Measurements from ENCODE around the gene POU3F2. TPM values are rescaled to one million over a fixed set of nuclear protein-coding genes. Genes with fewer than 3 reads are reported as not detected.
A peak's percentile ranks its signal among the peaks of the same experiment; 100 is the strongest.

Gene POU3F2
- total RNA-seq, 2 experiments from 2014 or later: not detected

DNA sequence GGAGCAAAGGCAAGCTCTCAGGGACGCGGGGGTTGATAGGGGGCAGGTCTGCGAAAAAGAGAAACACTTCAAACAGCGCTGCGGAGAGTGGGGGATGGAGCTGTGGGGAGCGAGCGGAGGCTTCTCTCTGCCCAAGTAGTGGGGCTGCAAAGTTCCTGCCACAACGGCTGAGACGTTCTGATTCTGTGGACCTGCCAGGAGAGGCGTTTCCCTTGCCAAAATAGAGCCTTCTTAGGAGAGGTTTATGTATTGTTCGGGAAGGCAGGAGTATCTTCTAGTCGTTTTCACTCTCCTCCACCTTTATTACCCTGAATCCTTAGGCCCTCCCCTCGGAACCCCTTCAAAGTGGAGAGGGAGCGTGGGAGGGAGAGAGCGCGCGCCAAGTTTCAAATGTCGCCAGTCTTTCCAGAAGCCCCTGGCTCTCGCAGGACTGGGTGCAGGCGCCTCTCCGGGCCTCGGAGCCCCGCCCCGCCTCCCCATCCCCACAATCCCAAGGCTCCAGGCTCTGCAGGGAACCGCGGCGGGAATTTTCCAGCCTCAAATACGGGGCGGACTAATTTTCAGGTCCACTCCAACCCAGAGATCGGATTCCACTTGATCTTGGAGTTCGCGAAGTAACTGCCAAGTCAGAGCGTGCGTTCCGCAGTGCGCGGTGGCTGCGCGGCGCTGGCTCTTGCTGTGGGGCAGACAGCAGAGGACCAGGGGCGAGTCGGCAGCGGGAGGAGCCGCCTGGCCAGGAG, 10.0 kb upstream of the POU3F2 start:
- Mint-ChIP-seq H3K27ac (no peak overlapping the region), H3K27me3 (peaks cover 77% of the 10 kb centered on the region), H3K36me3 (ENCODE audit: low read depth) (peaks cover 4% of the 10 kb centered on the region), H3K4me3 (peak overlapping the region; percentile 38), H3K9me3 (no peaks in the 10 kb centered on the region), H3K4me1 (peaks cover 15% of the 10 kb centered on the region)
- POLR2A ChIA-PET: no interaction called here
- CTCF ChIA-PET: no interaction called here
- DNase-seq: no peak

DNA sequence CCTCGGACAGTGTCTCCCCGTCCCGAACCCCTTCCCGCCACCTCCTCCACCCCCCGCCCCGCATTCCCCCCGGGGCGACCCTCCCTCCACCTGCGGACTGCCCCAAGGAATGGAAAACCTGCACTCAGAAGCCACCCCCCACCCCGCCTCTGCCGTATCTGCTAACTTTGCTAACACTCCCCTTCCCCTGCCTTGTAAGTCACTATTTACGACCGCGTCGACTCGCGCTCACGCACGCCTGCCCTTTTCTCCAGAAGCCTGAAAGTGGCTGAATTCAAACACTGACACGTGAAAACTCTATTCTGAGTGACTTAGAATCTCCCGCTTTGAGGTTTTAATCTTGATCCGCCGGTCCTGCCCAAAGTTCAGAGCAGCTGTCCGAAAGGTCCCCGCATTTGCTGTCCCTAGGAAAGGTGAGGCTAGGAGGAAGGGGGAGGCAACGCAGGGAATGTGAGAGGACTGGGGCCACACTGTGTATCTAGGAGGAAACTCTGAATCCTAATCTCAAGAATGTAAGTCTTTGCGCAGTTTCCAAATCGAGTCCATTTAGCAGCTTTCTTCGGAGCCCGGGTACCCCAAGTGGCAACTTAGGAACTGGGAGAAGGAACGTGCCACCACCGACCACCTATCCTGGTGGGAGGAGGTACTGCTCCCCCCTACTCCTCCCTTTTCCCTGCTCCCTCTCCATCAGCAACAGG, 9.3 kb upstream of the POU3F2 start:
- H3K4me1 Mint-ChIP-seq: peaks cover 15% of the 10 kb centered on the region
- no peak for DNase-seq
- H3K4me3 Mint-ChIP-seq: peak overlapping the region; percentile 28
- H3K9me3 Mint-ChIP-seq: no peaks in the 10 kb centered on the region
- H3K27ac Mint-ChIP-seq: no peak overlapping the region
- peaks cover 82% of the 10 kb centered on the region for H3K27me3 Mint-ChIP-seq
- peaks cover 4% of the 10 kb centered on the region for H3K36me3 Mint-ChIP-seq (ENCODE audit: low read depth)
- CTCF ChIA-PET: no interaction called here
- POLR2A ChIA-PET: no interaction called here

DNA sequence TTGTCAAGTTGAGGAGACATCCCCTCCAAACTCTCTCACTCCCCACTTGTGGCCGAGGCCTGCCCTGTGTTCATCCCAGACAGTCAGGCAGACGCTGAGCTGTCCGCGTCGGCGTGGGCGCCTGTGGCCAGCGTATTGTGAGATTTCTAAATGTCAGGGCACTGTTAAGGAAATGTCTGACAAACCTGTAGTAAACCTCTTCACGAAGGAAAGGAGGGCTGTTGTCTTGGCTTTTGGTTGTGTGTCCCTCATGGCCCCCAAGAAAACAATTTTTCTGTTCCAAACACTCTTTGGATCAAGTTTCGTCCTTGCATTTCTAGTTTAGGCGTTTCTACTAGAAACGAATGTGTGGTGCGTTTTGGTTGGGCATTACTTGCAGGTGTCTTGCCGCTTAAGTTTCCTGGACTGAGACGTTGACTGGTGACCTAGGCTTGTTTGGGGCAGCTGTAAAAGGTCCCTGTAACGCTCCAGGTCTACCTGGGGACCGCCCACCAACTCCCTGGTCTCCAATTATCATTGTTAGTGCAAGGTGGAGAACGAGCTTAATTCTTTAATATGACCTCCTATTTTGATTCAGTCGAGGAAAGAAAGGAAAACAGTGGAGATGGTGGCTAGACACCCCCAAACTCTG, 8.7 kb upstream of the POU3F2 start:
- ChIA-PET CTCF (interaction anchor here (0.6 kb wide), 1 partner anchor 1596 kb away, joined by 3 read pairs; no protein-coding TSS in a partner anchor), POLR2A (no interaction called here)
- H3K4me3 Mint-ChIP-seq: no peak overlapping the region

DNA sequence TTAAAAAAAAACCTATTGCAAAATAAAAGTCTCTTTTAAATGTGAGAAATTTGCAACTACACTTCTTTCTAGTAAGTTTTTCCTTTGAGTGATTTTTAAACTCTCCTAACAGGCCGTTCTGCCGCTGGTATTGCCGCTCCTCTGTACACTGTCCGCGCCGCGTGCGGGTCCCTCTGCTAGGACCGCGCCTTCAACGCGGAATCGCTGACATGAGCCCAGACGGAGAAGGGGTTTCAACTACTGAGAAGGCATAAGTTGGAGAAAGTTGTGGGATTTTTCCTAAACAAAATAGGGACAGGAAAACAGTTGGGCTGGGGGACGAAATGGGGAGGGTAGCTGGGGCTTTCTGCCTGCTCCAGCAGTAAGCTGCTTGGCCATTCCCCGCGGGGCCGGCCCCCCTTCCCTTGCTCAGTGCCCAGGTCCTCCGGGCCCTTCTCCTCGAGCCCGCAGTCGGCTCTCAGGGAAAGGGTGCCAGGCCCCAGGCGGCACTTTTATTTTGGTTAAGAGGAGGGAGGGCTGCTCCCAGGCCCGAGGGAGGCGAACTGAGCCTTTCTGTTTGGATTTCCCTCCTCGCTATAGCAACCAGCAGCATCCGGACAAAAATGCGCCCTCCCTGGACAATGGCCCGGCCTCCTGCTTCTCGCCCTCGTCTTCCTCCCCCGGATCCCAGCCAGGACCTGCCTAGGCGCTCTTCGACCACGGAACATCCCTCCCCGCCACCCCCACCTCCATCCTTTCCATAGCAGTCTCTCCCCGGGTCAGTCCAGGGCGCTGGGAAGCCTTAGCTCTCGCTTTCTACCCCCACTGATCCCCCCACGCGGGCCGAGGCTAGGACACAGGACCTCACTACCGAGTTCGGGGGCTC, 6.8 kb upstream of the POU3F2 start:
- ChIA-PET CTCF (no interaction called here), POLR2A (interaction anchor here (1.2 kb wide), 1 partner anchor 17 kb away, joined by 3 read pairs; no protein-coding TSS in a partner anchor)
- H3K36me3 Mint-ChIP-seq (ENCODE audit: low read depth): peaks cover 8% of the 10 kb centered on the region
- no peak for DNase-seq
- peaks cover 84% of the 10 kb centered on the region for H3K27me3 Mint-ChIP-seq
- no peaks in the 10 kb centered on the region for H3K9me3 Mint-ChIP-seq
- no peak overlapping the region for H3K4me3 Mint-ChIP-seq
- H3K4me1 Mint-ChIP-seq: peaks cover 28% of the 10 kb centered on the region
- no peak overlapping the region for H3K27ac Mint-ChIP-seq

More for the DNA sequence above, 8.7 kb upstream of the POU3F2 start:
- peaks cover 4% of the 10 kb centered on the region for H3K36me3 Mint-ChIP-seq (ENCODE audit: low read depth)
- no peaks in the 10 kb centered on the region for H3K9me3 Mint-ChIP-seq
- no peak overlapping the region for H3K27ac Mint-ChIP-seq
- peaks cover 16% of the 10 kb centered on the region for H3K4me1 Mint-ChIP-seq
- DNase-seq: no peak
- H3K27me3 Mint-ChIP-seq: peaks cover 85% of the 10 kb centered on the region

DNA sequence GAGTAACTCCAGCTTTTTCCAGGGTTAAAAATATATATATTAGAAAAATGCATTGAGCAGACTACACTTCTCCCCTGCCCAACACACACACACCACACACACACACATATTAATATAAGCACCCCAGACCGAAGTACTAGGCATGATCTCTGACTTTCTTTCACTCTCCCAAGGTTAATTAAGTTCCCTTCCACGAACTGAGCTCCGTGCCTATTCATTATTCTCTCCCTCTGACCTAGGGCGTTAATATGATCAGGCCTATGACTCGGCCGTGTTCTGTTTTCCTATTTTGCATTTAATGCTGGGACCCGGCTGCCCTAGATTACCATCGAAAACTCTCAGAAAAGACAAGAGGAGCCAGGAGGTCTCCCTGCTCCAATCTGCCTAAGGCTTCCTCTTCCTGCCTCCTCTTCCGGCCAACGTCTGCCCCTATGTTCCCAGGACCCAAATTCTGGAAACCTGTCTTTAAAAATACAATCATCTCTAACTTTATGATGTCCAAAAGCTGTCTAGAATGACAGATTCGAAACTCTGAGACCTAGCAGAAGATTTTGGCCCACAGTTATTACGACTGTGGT, 6.1 kb upstream of the POU3F2 start:
- ChIA-PET CTCF (no interaction called here), POLR2A (interaction anchor here (0.6 to 1.5 kb wide), 3 partner anchors 10 to 16 kb away, joined by 3 to 4 read pairs (median 3); no protein-coding TSS in a partner anchor)
- Mint-ChIP-seq H3K4me1 (peaks cover 35% of the 10 kb centered on the region), H3K9me3 (no peaks in the 10 kb centered on the region), H3K27ac (no peak overlapping the region), H3K27me3 (peaks cover 89% of the 10 kb centered on the region), H3K4me3 (no peak overlapping the region), H3K36me3 (ENCODE audit: low read depth) (peaks cover 12% of the 10 kb centered on the region)
- DNase-seq: no peak

DNA sequence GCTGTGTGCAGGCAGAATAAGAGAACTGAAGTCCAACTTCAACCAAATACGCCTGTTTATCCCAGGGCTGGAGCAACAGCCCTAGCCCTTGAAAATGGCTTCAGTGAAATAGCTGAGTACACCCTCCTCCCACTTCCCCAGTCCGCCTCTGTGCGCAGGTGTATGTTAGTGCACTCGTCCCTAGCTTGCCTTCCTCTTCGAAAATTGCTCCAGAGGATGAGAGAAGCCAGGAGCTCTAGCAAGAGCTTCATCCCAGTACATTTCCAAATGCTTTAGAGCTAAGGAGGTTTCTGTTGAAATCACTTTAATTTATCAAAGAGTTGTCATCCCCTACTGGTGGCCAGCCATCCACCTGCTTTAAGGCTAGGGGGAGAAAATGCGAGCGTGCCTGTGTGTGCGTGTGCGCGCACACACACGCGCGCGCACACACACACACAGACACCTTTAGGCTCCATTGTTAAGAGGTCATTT, 5.4 kb upstream of the POU3F2 start:
- Mint-ChIP-seq H3K4me3 (no peak overlapping the region), H3K36me3 (ENCODE audit: low read depth) (peaks cover 9% of the 10 kb centered on the region), H3K9me3 (no peaks in the 10 kb centered on the region), H3K27ac (no peak overlapping the region), H3K27me3 (peaks cover 89% of the 10 kb centered on the region), H3K4me1 (peaks cover 35% of the 10 kb centered on the region)
- DNase-seq: no peak
- ChIA-PET POLR2A (interaction anchor here (1.5 kb wide), 1 partner anchor 9 kb away, joined by 4 read pairs; no protein-coding TSS in a partner anchor), CTCF (no interaction called here)

DNA sequence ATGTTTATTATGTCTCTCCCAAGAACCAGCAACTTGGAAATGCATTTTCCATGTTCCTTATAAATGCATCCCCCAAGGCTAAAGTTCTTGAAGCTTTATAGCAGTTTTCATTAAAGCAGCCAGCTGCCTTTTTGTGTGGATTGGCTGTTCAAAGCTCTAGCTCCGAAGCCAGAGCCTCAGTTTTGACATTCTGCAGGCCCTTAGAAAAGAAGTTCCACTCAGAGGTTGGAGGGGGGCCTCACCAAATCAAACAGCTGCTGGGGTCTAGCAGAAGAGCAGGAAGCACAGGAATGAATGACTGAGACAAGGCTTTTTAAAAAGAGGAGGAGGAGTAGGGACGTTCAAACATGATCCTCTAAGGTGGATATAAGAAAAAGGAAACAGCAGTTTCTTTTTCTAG, 4.2 kb upstream of the POU3F2 start:
- H3K4me3 Mint-ChIP-seq: no peak overlapping the region
- CTCF ChIA-PET: interaction anchor here (0.7 kb wide), 1 partner anchor 1946 kb away, joined by 7 read pairs; no protein-coding TSS in a partner anchor
- H3K27ac Mint-ChIP-seq: no peak overlapping the region
- no peak for DNase-seq
- H3K4me1 Mint-ChIP-seq: peaks cover 35% of the 10 kb centered on the region
- H3K9me3 Mint-ChIP-seq: no peaks in the 10 kb centered on the region
- peaks cover 87% of the 10 kb centered on the region for H3K27me3 Mint-ChIP-seq
- peaks cover 9% of the 10 kb centered on the region for H3K36me3 Mint-ChIP-seq (ENCODE audit: low read depth)
- POLR2A ChIA-PET: interaction anchor here (1.5 kb wide), 1 partner anchor 8 kb away, joined by 4 read pairs; no protein-coding TSS in a partner anchor

DNA sequence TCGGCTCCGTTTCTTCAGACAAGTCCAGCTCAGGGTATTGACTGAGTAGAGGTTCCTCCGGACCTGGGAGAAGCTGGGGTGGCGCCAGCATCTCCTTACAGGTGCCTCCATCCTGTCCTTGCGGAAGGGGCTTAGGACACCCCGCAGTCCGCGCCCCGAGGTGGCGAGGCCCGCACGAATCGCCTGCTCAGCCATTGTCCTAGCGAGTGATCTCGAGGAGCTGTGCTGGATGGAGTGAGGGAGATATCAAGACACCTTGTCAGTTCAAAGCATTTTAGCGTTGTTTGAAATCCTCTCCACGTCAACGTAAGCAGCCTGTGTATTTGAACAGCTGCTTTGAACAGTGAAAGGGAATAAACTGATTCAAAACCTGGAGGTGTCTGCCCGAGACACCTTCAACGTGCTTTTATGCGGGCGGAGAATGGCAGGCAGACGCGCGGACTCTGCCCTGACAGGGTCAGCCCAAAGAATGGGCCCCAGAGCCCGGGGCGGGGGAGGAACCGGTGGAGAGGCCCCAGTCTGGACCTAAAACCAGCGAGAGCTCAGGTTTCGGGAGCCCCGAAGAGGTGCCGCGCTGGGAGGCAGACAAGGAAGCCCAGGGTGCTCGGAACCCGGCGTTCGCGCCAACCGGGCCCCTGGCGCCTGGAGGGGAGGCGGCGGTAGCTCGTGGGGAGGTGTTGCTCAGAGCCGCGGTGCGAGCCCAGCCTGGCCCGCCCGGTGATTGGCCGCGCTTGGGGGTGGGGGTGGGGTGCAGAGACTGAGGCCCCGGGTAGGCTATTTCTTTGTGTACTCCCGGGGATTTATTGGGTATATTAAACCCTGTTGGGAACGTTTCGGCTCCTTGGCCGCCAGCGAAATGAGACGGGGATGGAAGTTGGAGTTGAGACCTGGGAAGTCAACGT, 3.1 kb upstream of the POU3F2 start:
- H3K9me3 Mint-ChIP-seq: no peaks in the 10 kb centered on the region
- ChIA-PET CTCF (interaction anchor here (1.2 kb wide), 1 partner anchor 10 kb away, joined by 3 read pairs; no protein-coding TSS in a partner anchor), POLR2A (no interaction called here)
- peak overlapping the region; percentile 35 for H3K4me3 Mint-ChIP-seq
- H3K27me3 Mint-ChIP-seq: peaks cover 85% of the 10 kb centered on the region
- H3K36me3 Mint-ChIP-seq (ENCODE audit: low read depth): peaks cover 9% of the 10 kb centered on the region
- peak overlapping the region; percentile 52 for H3K27ac Mint-ChIP-seq
- no peak for DNase-seq
- peaks cover 39% of the 10 kb centered on the region for H3K4me1 Mint-ChIP-seq

DNA sequence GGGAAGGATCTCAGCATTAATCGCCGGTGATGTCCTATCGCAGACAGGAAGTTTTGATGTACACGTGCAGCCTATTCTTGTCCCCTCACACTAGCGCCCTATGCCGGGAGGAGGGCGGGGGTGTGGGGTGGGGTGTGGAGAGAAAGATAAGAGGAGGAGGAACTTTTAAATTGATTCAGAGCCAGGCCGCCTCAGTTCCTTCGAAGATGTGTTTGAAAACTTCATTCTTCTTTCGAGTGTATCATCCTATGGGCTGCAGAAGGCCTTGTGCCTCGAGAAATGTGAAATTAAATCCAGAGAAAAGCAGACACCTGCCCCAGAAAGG, 2.5 kb upstream of the POU3F2 start:
- DNase-seq: no peak
- Mint-ChIP-seq H3K4me3 (no peak overlapping the region), H3K9me3 (no peaks in the 10 kb centered on the region), H3K4me1 (peaks cover 40% of the 10 kb centered on the region), H3K27me3 (peaks cover 84% of the 10 kb centered on the region), H3K36me3 (ENCODE audit: low read depth) (peaks cover 9% of the 10 kb centered on the region), H3K27ac (peak overlapping the region; percentile 52)
- ChIA-PET CTCF (no interaction called here), POLR2A (no interaction called here)

DNA sequence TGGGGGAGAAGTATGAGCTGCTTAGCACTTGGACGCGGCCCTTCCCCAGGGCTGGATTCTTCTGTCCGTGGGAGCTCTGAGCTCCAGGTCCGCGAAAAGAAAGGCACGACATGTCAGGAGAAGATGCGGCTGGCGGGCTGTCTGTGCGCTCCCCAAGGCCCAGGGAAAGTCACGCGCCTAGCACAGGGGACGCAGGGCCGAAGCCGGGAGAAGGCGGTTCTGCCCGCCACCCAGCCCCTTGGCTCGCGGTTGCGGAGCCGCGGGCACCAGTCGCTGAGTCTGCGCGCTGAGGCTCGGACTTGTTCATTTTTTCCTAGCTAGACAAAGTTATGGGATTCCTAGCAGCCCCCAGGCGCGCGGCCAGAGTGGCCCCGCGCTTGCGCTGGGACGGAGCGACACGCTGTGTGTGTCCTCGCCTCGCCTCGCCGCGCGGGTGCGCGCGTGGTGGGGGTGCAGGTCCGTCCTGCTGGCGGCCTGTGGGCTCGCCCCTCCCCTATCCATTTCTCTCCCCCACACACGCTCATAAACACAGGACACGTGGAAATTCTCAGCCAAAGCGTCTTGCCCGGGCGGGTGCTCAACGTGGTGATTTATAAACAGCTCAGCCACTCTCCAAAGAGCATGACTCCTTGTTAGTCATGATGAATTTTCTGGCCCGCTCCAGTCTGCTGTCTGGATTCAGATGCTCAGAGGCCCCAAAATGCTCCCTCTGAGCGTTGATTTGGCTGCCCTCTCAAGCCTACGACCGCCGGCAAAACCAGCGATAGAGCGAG, 1.9 kb upstream of the POU3F2 start:
- peaks cover 9% of the 10 kb centered on the region for H3K36me3 Mint-ChIP-seq (ENCODE audit: low read depth)
- ChIA-PET POLR2A (interaction anchor here (0.9 kb wide), 1 partner anchor 115 kb away, joined by 4 read pairs; no protein-coding TSS in a partner anchor), CTCF (no interaction called here)
- no peaks in the 10 kb centered on the region for H3K9me3 Mint-ChIP-seq
- no peak for DNase-seq
- H3K27me3 Mint-ChIP-seq: peaks cover 84% of the 10 kb centered on the region
- H3K27ac Mint-ChIP-seq: peak overlapping the region; percentile 27
- peaks cover 39% of the 10 kb centered on the region for H3K4me1 Mint-ChIP-seq
- peak overlapping the region; percentile 73 for H3K4me3 Mint-ChIP-seq

DNA sequence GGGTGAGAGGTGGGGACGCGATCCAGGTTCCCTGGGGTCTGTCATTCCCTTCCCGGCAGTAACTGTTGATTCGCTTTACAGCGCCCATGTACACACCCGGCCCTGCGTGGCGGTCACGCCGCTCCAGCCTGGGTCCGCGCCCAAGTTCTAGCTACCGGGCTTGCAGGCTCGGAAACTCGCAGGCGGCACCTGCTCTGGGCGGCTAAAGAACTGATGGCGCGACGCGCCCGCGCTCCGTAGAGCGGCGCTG, 1.4 kb upstream of the POU3F2 start:
- ChIA-PET CTCF (no interaction called here), POLR2A (interaction anchor here (0.9 kb wide), 1 partner anchor 114 kb away, joined by 4 read pairs; no protein-coding TSS in a partner anchor)
- DNase-seq: no peak
- Mint-ChIP-seq H3K4me1 (peaks cover 39% of the 10 kb centered on the region), H3K27me3 (peaks cover 85% of the 10 kb centered on the region), H3K4me3 (peak overlapping the region; percentile 73), H3K36me3 (ENCODE audit: low read depth) (peaks cover 9% of the 10 kb centered on the region), H3K9me3 (no peaks in the 10 kb centered on the region), H3K27ac (no peak overlapping the region)
